Globus pallidus (tissue), 1 donor: Measurements from ENCODE around the gene HEPN1.

Source experiments
- DNase-seq: peaks from one replicate; pipeline ENCODE4 v3.0.0-alpha.2; 2015; ENCODE audit warnings: low spot score

Gene HEPN1

DNA sequence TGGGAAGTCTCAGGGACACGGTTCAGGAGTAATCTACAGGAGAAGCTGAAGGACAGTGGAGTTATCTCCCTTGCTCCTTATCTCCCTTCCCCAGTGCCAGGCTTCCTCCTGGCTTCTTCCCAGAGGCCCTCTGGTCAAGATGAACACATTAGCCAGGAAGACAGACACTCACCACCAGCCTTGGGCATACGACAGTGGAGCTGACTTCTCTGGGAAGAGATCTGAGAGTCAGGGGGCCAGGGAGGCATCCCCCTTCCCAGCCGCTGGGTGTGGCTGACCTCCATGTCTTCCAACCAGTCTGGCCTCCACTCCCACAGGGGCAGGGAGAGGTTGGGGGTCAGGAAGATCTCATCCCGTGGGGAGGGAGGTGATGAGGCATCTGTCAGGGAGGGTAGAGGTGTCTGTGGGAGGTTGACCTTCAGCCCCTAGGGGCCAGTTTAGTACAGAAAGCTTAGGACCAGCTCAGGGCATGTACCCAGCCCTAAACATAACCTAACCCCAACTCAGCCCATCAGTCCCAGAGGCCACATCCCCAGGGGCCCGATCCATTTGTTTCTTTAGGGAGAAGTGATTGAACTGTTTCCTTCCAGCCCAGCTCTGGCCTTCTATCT, 34.1 kb upstream of the HEPN1 start:
- no peak for DNase-seq

DNA sequence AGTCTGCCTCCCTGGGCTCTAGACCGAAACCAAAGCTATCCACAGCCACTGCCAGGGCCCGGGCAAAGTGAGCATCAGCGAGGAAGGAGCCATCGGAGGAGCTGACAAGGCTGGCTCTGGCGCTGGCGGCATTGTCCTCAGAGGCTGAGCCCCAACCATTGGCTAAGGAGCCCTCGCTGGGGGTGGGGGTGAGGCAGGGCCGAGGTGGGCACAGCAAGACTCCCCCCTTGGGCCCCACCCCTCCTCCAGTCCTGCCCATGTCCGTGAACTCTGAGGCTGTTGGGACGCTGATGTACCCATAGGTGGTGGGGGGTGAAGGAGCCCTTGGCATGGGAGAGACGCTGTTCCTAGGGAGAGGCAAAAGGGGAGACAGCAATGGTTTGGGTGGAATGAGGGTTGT, 32.6 kb upstream of the HEPN1 start:
- no peak for DNase-seq

DNA sequence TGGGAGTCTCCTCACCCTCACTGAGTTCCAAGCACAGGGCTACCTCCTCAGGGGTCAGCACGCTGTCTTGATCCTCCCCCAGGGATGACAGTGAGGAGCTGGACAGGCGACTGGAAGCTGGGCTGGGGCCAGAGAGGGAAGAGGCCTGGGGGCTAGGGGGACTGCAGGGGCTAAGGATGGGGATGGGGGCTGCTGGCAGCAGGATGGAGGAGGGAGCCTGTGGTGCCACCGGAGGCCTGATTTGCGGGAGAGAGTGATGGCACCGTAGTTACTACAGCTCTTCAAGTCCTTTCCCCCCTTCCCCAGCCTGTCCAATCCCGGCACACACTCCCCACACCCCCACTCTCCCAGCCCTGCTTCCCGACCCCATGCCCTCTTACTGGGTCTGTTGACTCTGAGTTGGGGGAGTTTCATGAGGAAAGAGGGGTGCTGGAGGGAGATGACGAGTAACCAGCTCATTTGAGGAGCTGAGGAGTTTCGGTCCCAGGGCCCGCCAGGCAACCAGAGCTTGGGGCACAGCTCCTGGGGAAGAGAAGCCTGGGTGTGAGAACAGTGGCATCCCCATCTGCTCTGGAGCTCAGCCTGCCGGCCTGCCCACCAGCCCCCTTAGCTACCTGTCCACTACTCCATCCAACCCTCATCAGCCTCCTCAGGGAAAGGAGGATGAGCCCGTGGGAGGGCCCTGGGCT, 31.9 kb upstream of the HEPN1 start:
- no peak for DNase-seq

DNA sequence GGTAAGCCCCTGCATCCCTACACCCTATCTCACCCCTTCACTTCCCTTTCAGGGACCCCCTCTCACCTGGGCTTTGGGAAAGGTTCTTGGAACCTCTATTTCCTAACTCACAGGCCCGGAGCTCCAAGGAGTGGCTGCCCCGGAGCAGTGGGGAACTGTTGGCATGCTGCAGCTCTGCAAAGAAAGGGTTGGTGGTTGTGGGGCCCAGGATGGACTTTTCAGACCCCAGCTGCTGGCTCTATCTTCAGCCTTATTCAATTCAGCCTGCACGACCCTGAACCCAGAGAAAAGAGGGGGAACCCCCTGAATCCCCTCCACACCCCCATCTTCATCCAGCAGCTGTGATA, 31.4 kb upstream of the HEPN1 start:
- DNase-seq = no peak

- no peak for DNase-seq
Observed at GRCh38 chr11:124889191-124890091, 29.6 kb upstream of the HEPN1 start.

DNA sequence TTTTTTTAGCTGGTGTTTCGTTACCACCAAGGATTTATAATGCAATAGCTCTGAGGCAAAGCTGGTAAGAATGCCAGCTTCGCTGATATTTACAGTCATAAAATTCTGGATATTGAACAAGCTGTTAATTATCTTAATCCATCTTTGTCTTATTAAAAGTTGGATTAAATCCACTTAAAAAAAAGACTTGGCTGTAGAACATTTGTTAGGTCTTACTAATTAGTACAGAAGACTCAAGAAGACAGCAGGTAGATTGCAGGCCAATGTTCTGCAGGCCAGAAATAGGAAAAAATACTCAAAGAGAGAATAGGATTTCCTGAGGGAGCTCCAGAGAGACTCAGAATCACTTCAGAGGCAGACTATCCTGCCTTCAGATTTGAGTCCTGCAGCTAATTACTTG, 28.9 kb upstream of the HEPN1 start:
- DNase-seq = no peak

- no peak for DNase-seq
Observed at GRCh38 chr11:124890683-124891372, 28.2 kb upstream of the HEPN1 start.

DNA sequence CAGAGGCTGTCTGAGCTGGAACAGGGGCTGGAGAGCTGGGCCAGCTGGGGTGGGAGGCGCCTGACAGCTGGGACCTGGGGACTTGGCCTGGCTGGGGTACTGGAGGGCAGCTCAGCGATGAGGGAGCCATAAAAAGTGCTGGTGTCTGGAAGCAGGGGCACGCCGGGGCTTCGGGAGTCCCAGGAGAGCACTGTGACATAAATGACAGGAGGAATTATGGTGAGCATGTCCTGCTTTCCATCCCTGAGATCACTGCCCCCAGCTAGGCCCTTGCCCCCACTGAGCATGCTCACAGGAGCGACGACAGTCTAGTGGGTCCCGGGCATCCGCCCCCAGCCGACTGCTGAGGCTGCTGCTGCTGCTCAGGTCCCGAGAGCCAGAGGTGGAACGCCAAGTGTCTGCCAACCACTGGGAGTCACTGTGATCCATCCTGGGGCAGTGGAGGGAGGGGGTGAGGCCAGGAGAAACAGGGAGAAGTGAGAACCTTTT, 27.6 kb upstream of the HEPN1 start:
- DNase-seq = no peak

- DNase-seq = no peak
Observed at GRCh38 chr11:124892146-124892545, 26.9 kb upstream of the HEPN1 start.

DNA sequence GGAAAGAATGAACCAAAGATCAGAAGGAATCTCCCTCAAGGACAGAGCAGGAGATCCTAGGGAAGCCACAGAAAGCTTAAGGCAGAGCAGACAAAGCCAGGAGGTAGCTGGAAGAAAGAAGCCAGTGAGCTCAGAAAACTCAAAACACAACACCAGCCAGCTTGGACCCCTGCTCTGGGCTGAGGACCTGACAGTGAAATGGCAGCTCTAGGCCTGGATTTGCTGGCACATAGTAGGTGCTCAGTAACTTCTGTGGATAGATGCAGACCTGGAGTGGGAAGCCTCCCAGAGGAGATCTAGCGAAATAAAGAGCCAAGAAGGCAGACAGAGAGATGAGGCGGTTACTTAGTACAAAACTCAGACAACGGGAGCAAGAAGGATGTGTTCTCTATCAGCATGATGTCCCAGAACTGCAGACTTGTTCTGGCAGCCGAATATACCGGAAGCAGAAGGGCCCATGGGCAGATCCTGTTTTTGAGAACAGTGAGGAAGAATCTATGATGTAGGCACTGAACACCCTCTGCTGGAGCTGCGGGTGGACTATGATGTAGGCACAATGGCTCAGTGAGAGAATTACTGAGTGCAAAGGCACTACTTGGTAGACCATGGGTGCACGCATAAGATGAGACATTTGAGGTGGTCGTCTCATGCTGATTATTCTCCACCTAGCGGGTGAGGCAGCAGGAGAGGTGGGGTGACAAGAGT, 26.1 kb upstream of the HEPN1 start:
- no peak for DNase-seq

DNA sequence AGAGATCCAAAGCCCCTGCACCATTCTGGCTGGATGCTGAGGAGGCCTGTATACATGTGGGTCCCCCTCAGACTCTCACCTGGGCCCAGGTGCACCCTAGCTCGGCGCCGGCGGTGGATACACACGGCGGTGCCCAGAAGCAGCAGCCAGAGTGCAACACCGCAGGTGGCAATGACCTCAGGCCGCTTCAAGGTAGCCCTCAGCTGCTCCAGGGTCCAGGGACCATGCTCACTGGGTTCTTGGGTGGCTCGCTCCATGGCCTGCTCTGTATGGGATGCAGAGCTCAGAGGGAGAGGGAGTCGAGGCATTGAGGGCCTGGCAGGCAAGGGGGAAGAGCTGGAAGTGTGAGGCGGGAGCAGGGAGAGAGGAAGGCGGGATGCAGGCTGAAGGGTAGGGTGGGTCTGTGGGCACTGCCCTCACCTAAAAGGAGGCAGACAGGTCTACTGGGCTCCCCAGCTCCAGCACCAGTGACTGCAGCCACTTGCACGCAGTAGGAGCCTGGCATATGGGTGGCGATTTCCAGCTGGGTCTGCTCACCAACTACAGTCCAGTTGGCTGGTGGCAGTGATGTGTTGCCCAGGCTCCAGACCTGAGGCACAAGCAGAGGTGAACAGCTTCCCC, 25.2 kb upstream of the HEPN1 start:
- DNase-seq = no peak

GRCh38 chr11:124894606-124895430, 24.2 kb upstream of the HEPN1 start:
- DNase-seq = no peak

GRCh38 chr11:124895471-124895971, 23.5 kb upstream of the HEPN1 start:
- no peak for DNase-seq

- DNase-seq = no peak
Observed at GRCh38 chr11:124896071-124896750, 22.8 kb upstream of the HEPN1 start.

DNA sequence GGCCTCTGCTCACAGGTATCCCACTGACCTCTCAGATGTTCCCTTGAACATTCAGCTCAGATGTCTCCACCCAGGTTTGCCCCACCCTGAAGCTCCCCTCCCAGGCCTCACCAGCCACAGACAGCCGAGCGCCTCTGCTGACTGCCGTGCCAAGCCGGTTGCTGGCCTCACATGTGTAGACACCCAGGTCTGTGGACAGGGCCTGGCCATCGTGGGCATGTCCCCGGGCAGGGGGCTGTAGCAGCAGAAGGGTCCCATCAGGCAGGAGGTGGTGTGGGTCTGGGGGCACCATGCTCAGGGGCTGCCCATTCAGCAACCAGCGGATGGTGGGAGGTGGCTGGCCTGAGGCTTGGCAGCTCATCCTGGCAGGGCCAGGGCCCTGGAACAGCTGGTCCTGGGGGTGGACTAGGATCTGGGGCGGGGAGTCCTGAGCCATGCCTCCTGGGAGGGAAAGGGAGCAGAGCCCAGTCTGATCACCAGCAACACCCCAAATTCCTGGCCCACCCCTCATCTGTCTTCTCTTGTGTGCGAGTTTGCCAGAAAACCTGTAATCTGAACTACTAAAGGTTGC, 22.1 kb upstream of the HEPN1 start:
- no peak for DNase-seq

GRCh38 chr11:124897674-124898262, 21.3 kb upstream of the HEPN1 start, which contains the start of gene ROBO4:
Gene ROBO4, minus strand, starts transcription at chr11:124897865. Its CDS starts 70 bp downstream, at chr11:124897795.
- no peak for DNase-seq

DNA sequence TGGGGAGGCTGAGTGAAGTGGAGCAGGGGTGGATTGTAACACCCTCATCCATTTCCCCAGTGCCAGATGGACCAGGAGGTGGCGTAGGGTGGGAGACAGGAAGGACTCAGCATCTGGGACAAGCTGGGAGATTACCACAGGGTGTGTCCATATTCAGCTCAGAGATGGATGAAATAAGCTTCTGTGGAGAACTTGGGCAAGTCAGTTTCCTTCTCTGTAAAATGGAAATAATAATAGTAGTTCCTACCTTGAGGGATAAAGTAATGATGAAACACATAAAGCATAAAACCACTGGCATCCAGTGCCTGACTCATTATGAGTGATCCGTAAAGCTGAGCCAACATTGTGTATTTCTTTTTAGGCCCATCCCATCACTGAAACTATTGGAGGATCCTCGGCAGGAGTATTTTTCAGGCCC, 20.8 kb upstream of the HEPN1 start:
- DNase-seq = no peak

- peak; percentile 80 for DNase-seq
Observed at GRCh38 chr11:124898711-124899110, 20.3 kb upstream of the HEPN1 start.
